ENCODE data around the gene EPS15.

- TF ChIP-seq CTCF (IDR thresholded peaks at IDR 0.05 in 8 of 11, conservative IDR thresholded peaks at IDR 0.05 in 3 of 11) (no peak), POLR2AphosphoS5 (IDR thresholded peaks at IDR 0.05) (no peak)
Observed at GRCh38 chr1:51442616-51443015, 76.5 kb downstream of the EPS15 start.

All from spleen (tissue), 7 donors.